CD4-positive, alpha-beta T cell treated with Interleukin-17A for 1 hour (primary cell): ENCODE data around the gene NBEA.

Source experiments
- DNase-seq: peaks from one replicate; pipeline ENCODE4 v3.0.0-alpha.2; 2020

Gene NBEA

GRCh38 chr13:35690581-35691207 is 748.6 kb downstream of the NBEA start:
- DNase-seq, result no peak

GRCh38 chr13:35693134-35693784 is 751.2 kb downstream of the NBEA start:
- no peak for DNase-seq

- no peak for DNase-seq
These were observed 752.0 kb downstream of the NBEA start for GRCh38 chr13:35694031-35694430.

- no peak for DNase-seq
These were observed 752.7 kb downstream of the NBEA start for GRCh38 chr13:35694549-35695447.

GRCh38 chr13:35695448-35695770 is 753.3 kb downstream of the NBEA start:
- DNase-seq, result no peak

GRCh38 chr13:35697186-35697730 is 755.2 kb downstream of the NBEA start:
- DNase-seq, result no peak

GRCh38 chr13:35698911-35699576 is 757.0 kb downstream of the NBEA start:
- no peak for DNase-seq

- no peak for DNase-seq
These were observed 757.9 kb downstream of the NBEA start for GRCh38 chr13:35699825-35700510.

- no peak for DNase-seq
These were observed 758.6 kb downstream of the NBEA start for GRCh38 chr13:35700671-35701070.

GRCh38 chr13:35702316-35702715 is 760.2 kb downstream of the NBEA start:
- DNase-seq, result no peak

- no peak for DNase-seq
These were observed 761.0 kb downstream of the NBEA start for GRCh38 chr13:35703061-35703460.

- no peak for DNase-seq
These were observed 762.3 kb downstream of the NBEA start for GRCh38 chr13:35704331-35704730.

- DNase-seq, result no peak
These were observed 764.2 kb downstream of the NBEA start for GRCh38 chr13:35706281-35706680.

GRCh38 chr13:35706721-35707120 is 764.7 kb downstream of the NBEA start:
- no peak for DNase-seq

- no peak for DNase-seq
These were observed 769.8 kb downstream of the NBEA start for GRCh38 chr13:35711909-35712308.

GRCh38 chr13:35712907-35713761 is 771.1 kb downstream of the NBEA start:
- DNase-seq, result no peak

- no peak for DNase-seq
These were observed 772.1 kb downstream of the NBEA start for GRCh38 chr13:35714121-35714520.

GRCh38 chr13:35714588-35715377 is 772.7 kb downstream of the NBEA start:
- no peak for DNase-seq

GRCh38 chr13:35716186-35716585 is 774.1 kb downstream of the NBEA start:
- no peak for DNase-seq

- DNase-seq, result no peak
These were observed 774.7 kb downstream of the NBEA start for GRCh38 chr13:35716729-35717128.

- no peak for DNase-seq
These were observed 776.0 kb downstream of the NBEA start for GRCh38 chr13:35718084-35718483.
